WERI-Rb-1 (cell line): ENCODE measurements around the gene UST.

Source experiments
- DNase-seq: peaks from one replicate; pipeline ENCODE4 v3.0.0-alpha.2; 2020
- H3K27ac ChIP-seq: fragments of 250-450 bp; sonication (Bioruptor Pico); 2 replicates; pipeline ENCODE4 v1.5.1; 2020; ENCODE audit warnings: mild to moderate bottlenecking, moderate library complexity
- H3K27me3 ChIP-seq: fragments of 250-450 bp; sonication (Bioruptor Pico); 2 replicates; pipeline ENCODE4 v1.5.1; 2021; ENCODE audit warnings: mild to moderate bottlenecking, low read depth, moderate library complexity; ENCODE audit not compliant: insufficient read depth, severe bottlenecking
- H3K36me3 ChIP-seq: fragments of 250-450 bp; sonication (Bioruptor Pico); 2 replicates; pipeline ENCODE4 v1.5.1; 2020; ENCODE audit warnings: mild to moderate bottlenecking, moderate library complexity
- H3K4me3 ChIP-seq: 2 replicates; pipeline ENCODE4 v1.5.1; 2011; ENCODE audit warnings: low read depth, mild to moderate bottlenecking, control low read depth, low read length
- H3K9me3 ChIP-seq: fragments of 250-450 bp; sonication (Bioruptor Pico); 2 replicates; pipeline ENCODE4 v1.5.1; 2021; ENCODE audit warnings: mild to moderate bottlenecking, moderate library complexity; ENCODE audit not compliant: severe bottlenecking
- CTCF ChIP-seq: IDR thresholded peaks from 2 replicates; pipeline ENCODE4 v1.5.1; 2011; ENCODE audit warnings: low read depth, mild to moderate bottlenecking, control low read depth, inconsistent platforms, low read length

Gene UST

GRCh38 chr6:148926478-148926877, 179.6 kb downstream of the UST start:
- Histone ChIP-seq H3K27ac (no peak overlapping the region), H3K4me3 (no peak overlapping the region), H3K9me3 (no peaks in the 10 kb centered on the region), H3K36me3 (no peaks in the 10 kb centered on the region), H3K27me3 (no peaks in the 10 kb centered on the region)
- DNase-seq, result no peak
- no peak for TF ChIP-seq CTCF

GRCh38 chr6:148927586-148927985, 180.8 kb downstream of the UST start:
- no peak overlapping the region for H3K4me3 ChIP-seq
- no peaks in the 10 kb centered on the region for H3K36me3 ChIP-seq
- no peak overlapping the region for H3K27ac ChIP-seq
- H3K9me3 ChIP-seq, result no peaks in the 10 kb centered on the region
- H3K27me3 ChIP-seq, result no peaks in the 10 kb centered on the region
- no peak for TF ChIP-seq CTCF
- DNase-seq, result no peak

GRCh38 chr6:148928811-148929210, 182.0 kb downstream of the UST start:
- Histone ChIP-seq H3K4me3 (no peak overlapping the region), H3K27ac (no peak overlapping the region), H3K9me3 (no peaks in the 10 kb centered on the region), H3K27me3 (no peaks in the 10 kb centered on the region), H3K36me3 (no peaks in the 10 kb centered on the region)
- no peak for TF ChIP-seq CTCF
- DNase-seq, result no peak

- H3K4me3 ChIP-seq, result no peak overlapping the region
- no peak for TF ChIP-seq CTCF
- H3K9me3 ChIP-seq, result no peaks in the 10 kb centered on the region
- H3K36me3 ChIP-seq, result no peaks in the 10 kb centered on the region
- H3K27me3 ChIP-seq, result no peaks in the 10 kb centered on the region
- no peak overlapping the region for H3K27ac ChIP-seq
- DNase-seq, result no peak
These were observed 185.4 kb downstream of the UST start for GRCh38 chr6:148932208-148932607.

GRCh38 chr6:148932731-148933130, 185.9 kb downstream of the UST start:
- Histone ChIP-seq H3K4me3 (no peak overlapping the region), H3K27me3 (no peaks in the 10 kb centered on the region), H3K27ac (no peak overlapping the region), H3K36me3 (no peaks in the 10 kb centered on the region), H3K9me3 (no peaks in the 10 kb centered on the region)
- TF ChIP-seq CTCF, result no peak
- DNase-seq, result no peak

- Histone ChIP-seq H3K9me3 (no peaks in the 10 kb centered on the region), H3K27me3 (no peaks in the 10 kb centered on the region), H3K36me3 (no peaks in the 10 kb centered on the region), H3K27ac (no peak overlapping the region), H3K4me3 (no peak overlapping the region)
- no peak for TF ChIP-seq CTCF
- no peak for DNase-seq
These were observed 187.7 kb downstream of the UST start for GRCh38 chr6:148934539-148934938.
